Measurements from ENCODE around the gene MYO10.

GRCh38 chr5:16791036-16791705 lies 144.9 kb downstream of the MYO10 start:
- TF ChIP-seq CTCF (IDR thresholded peaks at IDR 0.05; ENCODE audit: control extremely low read depth in 1 of 3, insufficient read depth in 1 of 3, low read depth in 1 of 3, low read length in 3 of 3) (peak in 2 of 3 experiments; percentile 55 to 56; a peak in 3 of 4 replicates), JUN (IDR thresholded peaks at IDR 0.05; ENCODE audit: low read depth, low read length) (no peak), POLR2AphosphoS5 (IDR thresholded peaks at IDR 0.05; ENCODE audit: low read depth, low read length) (no peak), POLR2A (IDR thresholded peaks at IDR 0.05; ENCODE audit: control extremely low read depth in 1 of 2, low read depth in 2 of 2, low read length in 2 of 2) (no peak), CHD2 (IDR thresholded peaks at IDR 0.05; ENCODE audit: low read length) (no peak), KDM1A (IDR thresholded peaks at IDR 0.05; ENCODE audit: borderline replicate concordance, low read length) (no peak)
